HepG2 (cell line): ENCODE data around the gene C5AR1.

ENCODE experiments used
- SMC3 ChIP-seq: IDR thresholded peaks from 2 replicates; pipeline ENCODE4 v1.6.1; 2011; ENCODE audit warnings: low read length, improper control_type of control experiment
- TAF15 ChIP-seq: fragments of 200-400 bp; formaldehyde crosslinking; IDR thresholded peaks from one replicate; pipeline ENCODE4 v1.6.1; 2018; ENCODE audit warnings: mild to moderate bottlenecking, low read depth, low read length; ENCODE audit not compliant: poor library complexity, severe bottlenecking
- ZFP36L1 ChIP-seq: sonication (generic); formaldehyde crosslinking; IDR thresholded peaks from 2 replicates; pipeline ENCODE4 v1.8.0; 2022; ENCODE audit warnings: mild to moderate bottlenecking, missing genetic modification reagents, moderate library complexity
- ZFP41 ChIP-seq: sonication (generic); formaldehyde crosslinking; IDR thresholded peaks from 2 replicates; pipeline ENCODE4 v1.4.0; 2020; ENCODE audit warnings: mild to moderate bottlenecking, missing genetic modification reagents, borderline replicate concordance
- ZNF30 ChIP-seq: sonication (generic); formaldehyde crosslinking; IDR thresholded peaks from 2 replicates; pipeline ENCODE4 v1.5.0; 2020; ENCODE audit warnings: mild to moderate bottlenecking, missing genetic modification reagents
- ZNF605 ChIP-seq: sonication (generic); formaldehyde crosslinking; IDR thresholded peaks from 2 replicates; pipeline ENCODE4 v1.8.0; 2022; ENCODE audit warnings: mild to moderate bottlenecking, missing genetic modification reagents

GRCh38 chr19:47310323-47310722 is 662 bp downstream of the C5AR1 start:
- TF ChIP-seq ZFP36L1 (CRISPR knock-in tag) (no peak), ZFP41 (CRISPR knock-in tag) (no peak), ZNF605 (CRISPR knock-in tag) (no peak), ZNF30 (CRISPR knock-in tag) (no peak), TAF15 (no peak), SMC3 (no peak)
